Measurements from ENCODE around the gene NCBP2.

GRCh38 chr3:196886144-196886543 is 56.2 kb downstream of the NCBP2 start:
- TF ChIP-seq CTCF (IDR thresholded peaks at IDR 0.05) = no peak
- no peak for TF ChIP-seq EP300 (IDR thresholded peaks at IDR 0.05)
- TF ChIP-seq POLR2A (IDR thresholded peaks at IDR 0.05; ENCODE audit: low read depth) = no peak
- TF ChIP-seq POLR2AphosphoS5 (IDR thresholded peaks at IDR 0.05) = no peak

Measured in esophagus muscularis mucosa (tissue), 4 donors.